ENCODE results near the gene TNPO2. TPM values are rescaled to one million over a fixed set of nuclear protein-coding genes. Genes with fewer than 3 reads are reported as not detected.

The TNPO2 gene
- total and polyA plus RNA-seq, 8 donors, result 15.7 to 37.2 (median 25.2) TPM

GRCh38 chr19:12667731-12668302 is 55.9 kb downstream of the TNPO2 start:
- Histone ChIP-seq H3K4me1 (peaks cover 4 to 29% (median 7%) of the 10 kb centered on the region in 3 donors), H3K27ac (no peak overlapping the region), H3K36me3 (peaks cover 0 to 6% (median 0%) of the 10 kb centered on the region in 3 donors), H3K27me3 (no peaks in the 10 kb centered on the region), H3K4me3 (peak overlapping the region in 2 of 4 donors; percentile 93 to 95), H3K9me3 (no peaks in the 10 kb centered on the region)
- 53 to 58% methylated on average over 4 of the region's 4 CpGs for WGBS, 2 donors
- ATAC-seq, result no peak
- TF ChIP-seq CTCF (IDR thresholded peaks at IDR 0.05), result no peak
- no peak for FAIRE-seq
- intact Hi-C loops (cut with DNase I), result no loop called here
- DNase-seq, result no peak

- TF ChIP-seq CTCF (IDR thresholded peaks at IDR 0.05), result no peak
- intact Hi-C loops (cut with DNase I), result no loop called here
- peaks cover 0 to 6% (median 0%) of the 10 kb centered on the region in 3 donors for H3K36me3 ChIP-seq
- ATAC-seq, result peak; percentile 77 to 87 (median 84)
- no peaks in the 10 kb centered on the region for H3K27me3 ChIP-seq
- H3K4me3 ChIP-seq, result peak within 1 kb of the TSS; percentile 75 to 84 (median 82)
- DNase-seq, result peak in 5 of 6 donors; percentile 58 to 88 (median 72)
- no peaks in the 10 kb centered on the region for H3K9me3 ChIP-seq
- peak within 1 kb of the TSS in 3 of 4 donors; percentile 33 to 63 (median 40) for H3K27ac ChIP-seq
- FAIRE-seq, result no peak
- 1% methylated on average over 42 to 46 of the region's 46 CpGs for WGBS, 2 donors
- H3K4me1 ChIP-seq, result peaks cover 4 to 29% (median 7%) of the 10 kb centered on the region in 3 donors
These were observed 57.3 kb downstream of the TNPO2 start, which contains the start of the genes MAN2B1 and WDR83 for GRCh38 chr19:12666265-12667048. TSS of gene MAN2B1 (minus strand) at chr19:12666742. CDS start at chr19:12666701, 41 bp downstream. TSS of gene WDR83 (plus strand) at chr19:12666807. CDS start at chr19:12669791, 2,984 bp downstream.

DNA sequence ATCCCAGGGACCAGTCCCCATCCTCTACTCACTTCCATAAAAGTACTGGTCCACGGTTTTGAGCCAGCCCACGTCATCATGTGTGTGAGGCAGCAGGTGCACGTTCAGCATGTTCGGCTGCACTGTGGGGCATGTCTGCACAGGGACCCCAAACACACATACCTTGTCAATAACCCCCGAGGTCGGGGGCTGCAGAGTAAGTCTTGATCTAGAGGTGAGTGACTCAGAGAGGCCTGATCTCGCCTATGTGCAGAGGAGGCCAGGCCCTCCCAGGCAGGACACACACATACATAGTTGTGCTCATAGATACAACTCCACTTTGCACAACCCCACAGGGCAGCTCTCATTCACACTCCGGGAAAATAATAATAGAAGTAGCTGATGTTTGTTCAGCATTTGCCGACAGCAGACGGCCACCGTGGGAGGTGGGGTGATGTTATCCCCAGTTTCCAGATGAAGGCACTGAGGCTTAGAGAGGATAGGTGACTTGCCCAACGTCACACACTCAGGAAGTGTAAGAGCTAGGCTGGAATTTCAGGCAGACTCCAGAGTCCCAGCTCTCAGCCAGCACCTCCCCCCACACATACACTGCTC is 58.0 kb downstream of the TNPO2 start:
- Histone ChIP-seq H3K9me3 (no peaks in the 10 kb centered on the region), H3K4me3 (peak overlapping the region; percentile 75 to 84 (median 82)), H3K4me1 (peaks cover 4 to 26% (median 7%) of the 10 kb centered on the region in 3 donors), H3K36me3 (peaks cover 0 to 10% (median 0%) of the 10 kb centered on the region in 3 donors), H3K27ac (peak overlapping the region in 1 of 4 donors; percentile 63), H3K27me3 (no peaks in the 10 kb centered on the region)
- ATAC-seq, result no peak
- intact Hi-C loops (cut with DNase I), result no loop called here
- TF ChIP-seq CTCF (IDR thresholded peaks at IDR 0.05), result no peak
- 36 to 50% methylated on average over 12 of the region's 12 CpGs for WGBS, 2 donors
- no peak for DNase-seq
- no peak for FAIRE-seq

GRCh38 chr19:12665281-12665573 is 58.5 kb downstream of the TNPO2 start:
- WGBS, 2 donors, result 85 to 93% methylated on average over 10 of the region's 10 CpGs
- no peaks in the 10 kb centered on the region for H3K9me3 ChIP-seq
- H3K4me3 ChIP-seq, result peak overlapping the region in 1 of 4 donors; percentile 84
- peaks cover 0 to 12% (median 0%) of the 10 kb centered on the region in 3 donors for H3K36me3 ChIP-seq
- peaks cover 4 to 21% (median 7%) of the 10 kb centered on the region in 3 donors for H3K4me1 ChIP-seq
- no peak for TF ChIP-seq CTCF (IDR thresholded peaks at IDR 0.05)
- H3K27me3 ChIP-seq, result no peaks in the 10 kb centered on the region
- no peak overlapping the region for H3K27ac ChIP-seq
- ATAC-seq (no peak), FAIRE-seq (no peak), DNase-seq (peak in 1 of 6 donors; percentile 56)
- intact Hi-C loops (cut with DNase I), result no loop called here
